Thyroid gland (tissue), 4 donors: ENCODE measurements around the gene PLAC1.

Experiments
- CTCF ChIP-seq, 6 experiments: fragments of 200-600 bp in 3 of 6; fragments of 450-650 bp in 3 of 6; sonication (generic) in 3 of 6; IDR thresholded peaks; one replicate each; pipeline ENCODE4 v1.5.1; 2016 to 2019; ENCODE audit warnings: antibody characterized with exemption in 6 of 6, mild to moderate bottlenecking in 2 of 6, inconsistent platforms in 1 of 6, moderate library complexity in 1 of 6
- POLR2A ChIP-seq, 2 donors: fragments of 450-650 bp; IDR thresholded peaks; one replicate each; pipeline ENCODE4 v1.6.1; 2017; ENCODE audit warnings: antibody characterized with exemption in 2 of 2, mild to moderate bottlenecking in 2 of 2, moderate library complexity in 1 of 2

DNA sequence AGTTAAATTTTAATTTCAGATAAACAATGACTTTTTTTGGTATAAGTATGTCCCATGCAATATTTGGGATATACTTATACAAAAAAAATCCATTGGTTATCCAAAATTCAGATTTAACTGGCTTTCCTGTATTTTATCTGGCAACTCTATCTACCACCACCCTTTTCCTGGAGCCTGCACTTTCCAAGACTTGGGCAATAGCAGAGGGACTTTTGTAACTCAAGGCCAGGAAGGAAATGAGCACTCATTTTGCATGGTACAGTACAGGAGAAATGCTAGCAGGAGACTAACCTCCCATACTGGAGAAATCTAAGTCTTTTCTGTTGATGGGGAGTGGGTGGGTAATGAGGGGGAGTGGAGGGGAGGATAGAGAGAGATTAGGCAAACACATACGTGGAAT lies 37.7 kb upstream of the PLAC1 start:
- no peak for TF ChIP-seq CTCF (IDR thresholded peaks at IDR 0.05)
- TF ChIP-seq POLR2A (IDR thresholded peaks at IDR 0.05) = no peak
